ENCODE measurements around the gene DNAAF2. TPM values are rescaled to one million over a fixed set of nuclear protein-coding genes. Genes with fewer than 3 reads are reported as not detected.

Gene DNAAF2
- total and polyA plus RNA-seq, 2 experiments from 2014 or later, result 26.0 to 28.0 TPM

DNA sequence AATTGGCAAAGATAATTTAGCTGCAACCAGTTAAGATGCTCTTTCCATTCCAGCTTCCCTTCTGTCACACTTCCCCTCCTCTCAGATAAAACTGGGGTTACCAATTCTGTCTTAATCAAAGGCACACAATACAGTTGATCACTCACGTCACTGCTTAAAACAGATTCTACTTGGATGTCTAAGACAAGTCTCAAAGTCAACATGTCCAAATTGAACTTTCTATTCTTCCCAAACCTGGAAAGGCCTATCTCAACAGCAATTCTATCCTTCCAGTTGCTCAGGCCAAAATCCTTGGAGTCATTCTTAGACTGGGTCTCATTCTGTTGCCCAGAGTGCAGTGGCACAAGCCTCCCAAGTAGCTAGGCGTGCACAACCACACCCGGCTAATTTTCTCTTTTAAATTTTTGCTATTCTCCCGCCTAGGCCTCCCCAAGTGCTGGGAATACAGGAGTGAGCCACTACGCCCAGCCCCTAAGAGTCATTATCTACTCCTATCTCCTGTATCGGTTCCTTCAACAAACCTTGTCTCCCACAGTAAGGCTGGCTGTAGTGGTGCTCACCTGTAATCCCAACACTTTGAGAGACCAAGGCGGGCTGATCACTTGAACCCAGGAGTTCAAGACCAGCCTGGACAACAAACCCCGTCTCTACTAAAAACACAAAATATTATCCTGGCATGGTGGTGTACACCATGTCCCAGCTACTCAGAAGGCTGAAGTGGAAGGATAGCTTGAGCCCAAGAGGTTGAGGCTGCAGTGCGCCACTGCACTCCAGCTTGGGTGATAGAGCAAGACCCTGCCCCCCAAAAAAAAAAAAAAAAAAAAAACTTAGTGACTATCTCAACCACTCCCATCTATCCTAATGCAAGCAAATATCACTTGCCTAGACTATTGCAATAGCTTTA lies 53.6 kb downstream of the DNAAF2 start:
- Histone ChIP-seq H3K27ac (no peak overlapping the region), H3K36me3 (peaks cover 13% of the 10 kb centered on the region), H3K27me3 (no peaks in the 10 kb centered on the region), H3K4me1 (ENCODE audit: low read depth) (peaks cover 17% of the 10 kb centered on the region), H3K9me3 (ENCODE audit: low read depth) (no peaks in the 10 kb centered on the region), H3K4me3 (no peak overlapping the region)
- TF ChIP-seq, protein P1, sequence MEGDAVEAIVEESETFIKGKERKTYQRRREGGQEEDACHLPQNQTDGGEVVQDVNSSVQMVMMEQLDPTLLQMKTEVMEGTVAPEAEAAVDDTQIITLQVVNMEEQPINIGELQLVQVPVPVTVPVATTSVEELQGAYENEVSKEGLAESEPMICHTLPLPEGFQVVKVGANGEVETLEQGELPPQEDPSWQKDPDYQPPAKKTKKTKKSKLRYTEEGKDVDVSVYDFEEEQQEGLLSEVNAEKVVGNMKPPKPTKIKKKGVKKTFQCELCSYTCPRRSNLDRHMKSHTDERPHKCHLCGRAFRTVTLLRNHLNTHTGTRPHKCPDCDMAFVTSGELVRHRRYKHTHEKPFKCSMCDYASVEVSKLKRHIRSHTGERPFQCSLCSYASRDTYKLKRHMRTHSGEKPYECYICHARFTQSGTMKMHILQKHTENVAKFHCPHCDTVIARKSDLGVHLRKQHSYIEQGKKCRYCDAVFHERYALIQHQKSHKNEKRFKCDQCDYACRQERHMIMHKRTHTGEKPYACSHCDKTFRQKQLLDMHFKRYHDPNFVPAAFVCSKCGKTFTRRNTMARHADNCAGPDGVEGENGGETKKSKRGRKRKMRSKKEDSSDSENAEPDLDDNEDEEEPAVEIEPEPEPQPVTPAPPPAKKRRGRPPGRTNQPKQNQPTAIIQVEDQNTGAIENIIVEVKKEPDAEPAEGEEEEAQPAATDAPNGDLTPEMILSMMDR (IDR thresholded peaks at IDR 0.05; ENCODE audit: low read depth, low read length), result no peak
- DNase-seq (ENCODE audit: low read depth in 1 of 2, low spot score in 1 of 2), result no peak

DNA sequence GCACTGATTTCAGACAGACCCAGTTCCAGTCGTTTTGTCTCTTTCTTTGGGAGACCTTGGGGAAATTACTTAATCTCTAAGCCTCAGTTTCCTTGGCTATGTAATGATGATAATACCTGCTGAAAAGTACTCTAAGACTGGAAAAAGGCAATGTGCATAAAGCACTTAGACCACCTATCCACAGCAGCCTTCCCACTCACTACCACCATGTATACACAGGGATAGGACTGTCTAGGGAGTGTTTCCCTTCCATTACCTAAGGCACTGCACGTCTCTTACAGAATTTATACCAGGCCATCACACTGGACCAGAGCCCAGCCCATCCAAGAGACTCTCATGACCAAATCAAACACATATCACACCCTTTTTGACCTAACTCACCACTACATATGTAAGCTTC lies 55.2 kb downstream of the DNAAF2 start:
- Histone ChIP-seq H3K27ac (peak overlapping the region; percentile 36), H3K9me3 (ENCODE audit: low read depth) (no peaks in the 10 kb centered on the region), H3K27me3 (no peaks in the 10 kb centered on the region), H3K4me1 (ENCODE audit: low read depth) (peaks cover 15% of the 10 kb centered on the region), H3K4me3 (no peak overlapping the region), H3K36me3 (peaks cover 13% of the 10 kb centered on the region)
- no peak for DNase-seq (ENCODE audit: low read depth in 1 of 2, low spot score in 1 of 2)
- TF ChIP-seq, protein P1 (IDR thresholded peaks at IDR 0.05; ENCODE audit: low read depth, low read length), result no peak

DNA sequence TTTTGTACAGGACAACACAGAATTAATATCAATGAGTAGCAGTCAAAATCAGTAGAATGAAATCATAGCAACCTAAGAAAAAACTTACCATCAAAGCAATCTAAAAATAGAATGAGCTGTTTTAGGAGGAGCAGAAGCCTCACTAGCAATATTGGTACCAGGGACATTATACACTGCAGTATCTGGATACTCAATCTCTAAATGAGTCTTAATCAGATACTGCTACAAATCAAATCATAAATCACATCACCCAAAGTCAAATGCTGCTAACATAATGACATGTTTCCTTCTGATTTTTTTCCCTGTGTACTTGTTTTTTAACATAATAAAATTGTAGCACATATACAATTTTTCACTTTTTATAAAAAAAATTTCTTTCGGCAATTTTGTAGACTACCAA lies 56.9 kb downstream of the DNAAF2 start:
- H3K27me3 ChIP-seq, result no peaks in the 10 kb centered on the region

More for the DNA sequence above, 56.9 kb downstream of the DNAAF2 start:
- peaks cover 5% of the 10 kb centered on the region for H3K4me1 ChIP-seq (ENCODE audit: low read depth)
- no peak overlapping the region for H3K4me3 ChIP-seq
- TF ChIP-seq, protein P1 (IDR thresholded peaks at IDR 0.05; ENCODE audit: low read depth, low read length), result no peak
- H3K9me3 ChIP-seq (ENCODE audit: low read depth), result no peaks in the 10 kb centered on the region
- no peak for DNase-seq (ENCODE audit: low read depth in 1 of 2, low spot score in 1 of 2)
- peaks cover 7% of the 10 kb centered on the region for H3K36me3 ChIP-seq
- peak overlapping the region; percentile 17 for H3K27ac ChIP-seq

Other genes with a start within 250 kb of the DNAAF2 start
- gene RPS29, start 48.9 kb downstream of the DNAAF2 start, total RNA-seq, result 498 and 2,037 TPM in 2 replicates
- gene RPS29, start 48.9 kb downstream of the DNAAF2 start, polyA plus RNA-seq, result 1,089 and 1,188 TPM in 2 replicates
- 10.0 and 11.2 TPM in 2 replicates for gene LRR1, start 36.3 kb downstream of the DNAAF2 start, total RNA-seq
- 22.8 and 29.5 TPM in 2 replicates for gene LRR1, start 36.3 kb downstream of the DNAAF2 start, polyA plus RNA-seq
- 165 and 197 TPM in 2 replicates for gene RPL36AL, start 14.6 kb downstream of the DNAAF2 start, total RNA-seq
- 185 and 208 TPM in 2 replicates for gene RPL36AL, start 14.6 kb downstream of the DNAAF2 start, polyA plus RNA-seq
- gene MGAT2, start 14.4 kb downstream of the DNAAF2 start, total RNA-seq, result 45.3 and 48.5 TPM in 2 replicates
- gene MGAT2, start 14.4 kb downstream of the DNAAF2 start, polyA plus RNA-seq, result 35.2 and 35.9 TPM in 2 replicates
- gene POLE2, start 53.0 kb upstream of the DNAAF2 start, total RNA-seq, result 2.8 and 4.5 TPM in 2 replicates
- gene POLE2, start 53.0 kb upstream of the DNAAF2 start, polyA plus RNA-seq, result 9.0 and 11.8 TPM in 2 replicates
- 0.85 and 2.6 TPM in 2 replicates for gene KLHDC1, start 57.9 kb upstream of the DNAAF2 start, total RNA-seq
- 4.0 and 4.1 TPM in 2 replicates for gene KLHDC1, start 57.9 kb upstream of the DNAAF2 start, polyA plus RNA-seq
- gene KLHDC2, start 132.9 kb upstream of the DNAAF2 start, total RNA-seq, result 83.7 and 94.5 TPM in 2 replicates
- 192 and 236 TPM in 2 replicates for gene KLHDC2, start 132.9 kb upstream of the DNAAF2 start, polyA plus RNA-seq
- gene NEMF, start 217.5 kb upstream of the DNAAF2 start, total RNA-seq, result 33.9 and 43.9 TPM in 2 replicates
- gene NEMF, start 217.5 kb upstream of the DNAAF2 start, polyA plus RNA-seq, result 71.9 and 80.5 TPM in 2 replicates